A549 (cell line): ENCODE results near the gene KSR1. TPM values are rescaled to one million over a fixed set of nuclear protein-coding genes. Genes with fewer than 3 reads are reported as not detected.

ENCODE experiments used
- ATAC-seq, 2 experiments: fragments of 200-7000 bp in 1 of 2; fragments of >200 bp in 1 of 2; cut with Nextera tagmentation in 1 of 2; cut with Tn5 transposase in 1 of 2; 3 replicates each; pipeline versions ENCODE4 v1.8.0 to v1.9.1; 2018 to 2020; ENCODE audit warnings: mild to moderate bottlenecking in 1 of 2, moderate library complexity in 1 of 2
- CTCF ChIA-PET: fragments of 300-600 bp; sonication (Branson Sonifier 250); formaldehyde crosslinking; extraction: SDS; loops from one replicate; lab custom pipeline; 2021; ENCODE audit warnings: antibody characterized with exemption, inconsistent platforms; lab: Yijun Ruan, JAX
- POLR2A ChIA-PET: fragments of 350-600 bp; formaldehyde crosslinking; extraction: SDS; loops from one replicate; lab custom pipeline; 2021; ENCODE audit warnings: antibody characterized with exemption, inconsistent platforms; lab: Yijun Ruan, JAX
- DNase-seq, 2 experiments: peaks; one replicate each; pipeline versions ENCODE4 v3.0.0 to v3.0.0-alpha.2; 2011 to 2016; ENCODE audit warnings: low read depth in 1 of 2, low spot score in 1 of 2
- FAIRE-seq: peaks from 2 replicates; lab custom pipeline; 2011; peaks lifted over from hg19 to GRCh38; lab: Jason Lieb, UNC
- H3K27ac ChIP-seq, 2 experiments: fragments of >200 bp; sonication (Bioruptor Twin); formaldehyde crosslinking; 3 replicates each; pipeline ENCODE4 v1.5.1; 2016 to 2017
- H3K4me1 ChIP-seq: fragments of >200 bp; sonication (Bioruptor Twin); formaldehyde crosslinking; 3 replicates; pipeline ENCODE4 v1.6.1; 2016
- H3K4me2 ChIP-seq: fragments of >200 bp; sonication (Bioruptor Twin); formaldehyde crosslinking; 3 replicates; pipeline ENCODE4 v1.6.1; 2016
- H3K4me3 ChIP-seq: fragments of >200 bp; sonication (Bioruptor Twin); formaldehyde crosslinking; 3 replicates; pipeline ENCODE4 v1.5.1; 2016
- H3K9me3 ChIP-seq: fragments of >200 bp; sonication (Bioruptor Twin); formaldehyde crosslinking; 3 replicates; pipeline ENCODE4 v1.6.1; 2016
- CBX2 ChIP-seq: fragments of 200-600 bp; sonication (generic); IDR thresholded peaks from 2 replicates; pipeline ENCODE4 v1.6.1; 2016; ENCODE audit warnings: low read depth, mild to moderate bottlenecking, borderline replicate concordance
- CEBPB ChIP-seq, 2 experiments: fragments of >200 bp in 1 of 2; sonication (Bioruptor Twin) in 1 of 2; formaldehyde crosslinking in 1 of 2; IDR thresholded peaks; 2 replicates each; pipeline ENCODE4 v1.6.1; 2012 to 2016
- E2F6 ChIP-seq: IDR thresholded peaks from 2 replicates; pipeline ENCODE4 v1.6.1; 2012; ENCODE audit warnings: low read depth, borderline replicate concordance
- EHF ChIP-seq: fragments of 250-450 bp; sonication (Bioruptor Pico); IDR thresholded peaks from 2 replicates; pipeline ENCODE4 v1.5.0; 2020; ENCODE audit warnings: mild to moderate bottlenecking
- EHMT2 ChIP-seq: fragments of 200-600 bp; sonication (generic); IDR thresholded peaks from 2 replicates; pipeline ENCODE4 v1.6.1; 2016; ENCODE audit warnings: antibody characterized with exemption, low read depth, mild to moderate bottlenecking, moderate library complexity
- EP300 ChIP-seq, 2 experiments: fragments of >200 bp; sonication (Bioruptor Twin); formaldehyde crosslinking; IDR thresholded peaks; 2 replicates in 1 of 2; 3 replicates in 1 of 2; pipeline ENCODE4 v1.6.1; 2016 to 2017
- GATA3 ChIP-seq: IDR thresholded peaks from 2 replicates; pipeline ENCODE4 v1.6.1; 2012; ENCODE audit warnings: borderline replicate concordance
- HDAC2 ChIP-seq: fragments of 200-600 bp; sonication (generic); IDR thresholded peaks from 2 replicates; pipeline ENCODE4 v1.6.1; 2016
- HEYL ChIP-seq: fragments of 250-450 bp; sonication (Bioruptor Pico); IDR thresholded peaks from 2 replicates; pipeline ENCODE4 v1.8.0; 2021; ENCODE audit warnings: mild to moderate bottlenecking, moderate library complexity
- HOXA7 ChIP-seq: fragments of 250-450 bp; sonication (Bioruptor Pico); IDR thresholded peaks from 2 replicates; pipeline ENCODE4 v1.5.0; 2020; ENCODE audit warnings: mild to moderate bottlenecking, moderate library complexity
- HOXB5 ChIP-seq: fragments of 250-450 bp; sonication (Bioruptor Pico); IDR thresholded peaks from 2 replicates; pipeline ENCODE4 v1.5.0; 2020; ENCODE audit warnings: mild to moderate bottlenecking, moderate library complexity
- JUN ChIP-seq, 2 experiments: fragments of >200 bp; sonication (Bioruptor Twin); formaldehyde crosslinking; IDR thresholded peaks; 2 replicates in 1 of 2; 3 replicates in 1 of 2; pipeline ENCODE4 v1.6.1; 2016 to 2017
- JUNB ChIP-seq: fragments of >200 bp; sonication (Bioruptor Twin); formaldehyde crosslinking; IDR thresholded peaks from 2 replicates; pipeline ENCODE4 v1.6.1; 2016
- KDM5A ChIP-seq: fragments of 200-600 bp; sonication (generic); IDR thresholded peaks from 2 replicates; pipeline ENCODE4 v1.6.1; 2016; ENCODE audit warnings: antibody characterized with exemption, mild to moderate bottlenecking
- MAFK ChIP-seq: fragments of 450-650 bp; IDR thresholded peaks from 2 replicates; pipeline ENCODE4 v1.6.1; 2014; ENCODE audit not compliant: partially characterized antibody
- MYC ChIP-seq: IDR thresholded peaks from 2 replicates; pipeline ENCODE4 v1.6.1; 2012; ENCODE audit warnings: mild to moderate bottlenecking, inconsistent platforms, low read length, improper control_type of control experiment, borderline replicate concordance
- NPAS2 ChIP-seq: fragments of 250-450 bp; sonication (Bioruptor Pico); IDR thresholded peaks from 2 replicates; pipeline ENCODE4 v1.8.0; 2022; ENCODE audit warnings: mild to moderate bottlenecking, moderate library complexity, borderline replicate concordance
- NR3C1 ChIP-seq: fragments of >200 bp; sonication (Bioruptor Twin); formaldehyde crosslinking; IDR thresholded peaks from 3 replicates; pipeline ENCODE4 v1.6.1; 2017
- PHF8 ChIP-seq: fragments of 200-600 bp; sonication (generic); IDR thresholded peaks from 2 replicates; pipeline ENCODE4 v1.6.1; 2016; ENCODE audit warnings: low read depth, mild to moderate bottlenecking, antibody characterized with exemption, moderate library complexity, borderline replicate concordance
- RNF2 ChIP-seq: fragments of 200-600 bp; sonication (generic); IDR thresholded peaks from 2 replicates; pipeline ENCODE4 v1.6.1; 2016; ENCODE audit warnings: low read depth, mild to moderate bottlenecking, antibody characterized with exemption, moderate library complexity, borderline replicate concordance
- USF2 ChIP-seq: fragments of 450-650 bp; IDR thresholded peaks from 2 replicates; pipeline ENCODE4 v1.6.1; 2014; ENCODE audit warnings: antibody characterized with exemption
- ZC3H11A ChIP-seq: fragments of 450-650 bp; IDR thresholded peaks from 2 replicates; pipeline ENCODE4 v1.6.1; 2014; ENCODE audit warnings: antibody characterized with exemption, mild to moderate bottlenecking
- ZFP36 ChIP-seq: fragments of 450-650 bp; IDR thresholded peaks from 2 replicates; pipeline ENCODE4 v1.6.1; 2014; ENCODE audit warnings: borderline replicate concordance; ENCODE audit not compliant: partially characterized antibody
- ZNF302 ChIP-seq: fragments of 250-450 bp; sonication (Bioruptor Pico); IDR thresholded peaks from 2 replicates; pipeline ENCODE4 v1.9.0; 2021; ENCODE audit warnings: inconsistent platforms, mild to moderate bottlenecking, moderate library complexity
- WGBS: methylation state at CpG from one replicate; pipeline ENCODE4 v1.1.6; 2017; ENCODE audit errors: missing lambda C conversion rate; 5-methylcytosine and 5-hydroxymethylcytosine counted together
- polyA plus RNA-seq, 4 experiments: library from polyadenylated mRNA; depleted of rRNA in 3 of 4; stranded (reverse); fragments of >200 nt; fragmentation: RNase III in 1 of 4; extraction: RNeasy Plus Mini Kit Qiagen cat#74134 plus additional on column Dnase treatment in 1 of 4; gene quantifications; 2 replicates in 3 of 4; 3 replicates in 1 of 4; pipeline ENCODE4 v1.2.3, GENCODE V29; 2011 to 2017
- TF ChIP-seq, protein P1 (sequence below): IDR thresholded peaks from 2 replicates; pipeline ENCODE4 v1.6.1; 2012
- TF ChIP-seq, protein P2 (sequence below): fragments of >200 bp; sonication (Bioruptor Twin); formaldehyde crosslinking; IDR thresholded peaks from 3 replicates; pipeline ENCODE4 v1.6.1; 2016

The KSR1 gene
- polyA plus RNA-seq, 2 of the 4 experiments (the other 2 are of a cell fraction), result 13.3 to 14.6 TPM

DNA sequence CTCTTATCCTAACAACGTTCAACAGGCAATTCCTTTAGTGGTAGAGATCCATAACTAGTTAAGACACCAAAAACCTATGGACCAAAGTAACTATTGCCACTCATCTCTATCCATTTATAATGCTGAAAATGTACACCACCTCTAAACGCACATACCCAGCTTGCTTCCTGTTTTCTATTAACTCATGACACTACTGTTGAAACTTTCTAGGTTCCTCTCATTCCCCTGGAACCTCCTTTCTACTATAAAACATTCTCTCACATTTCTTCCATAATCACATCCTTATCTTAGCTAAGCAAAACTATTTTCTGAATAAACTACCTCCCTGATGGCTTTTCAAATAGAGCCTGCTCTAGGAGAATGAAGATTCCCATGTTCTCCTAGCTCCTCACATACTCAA lies 42.9 kb upstream of the KSR1 start (continued):
- no peak for TF ChIP-seq USF2
- no peak for TF ChIP-seq ZFP36
- TF ChIP-seq EHF (CRISPR knock-in tag), result no peak

- CTCF ChIA-PET, result interaction anchor here (0.9 to 3.4 kb wide), 9 partner anchors 11 to 237 kb away, joined by 3 to 12 read pairs (median 4); partner anchors contain the start of gene KSR1
- Histone ChIP-seq H3K4me3 (no peak overlapping the region), H3K9me3 (no peaks in the 10 kb centered on the region), H3K4me1 (peaks cover 22% of the 10 kb centered on the region), H3K4me2 (no peak overlapping the region), H3K27ac (no peak overlapping the region)
- DNase-seq (no peak), FAIRE-seq (peak; percentile 28), ATAC-seq (no peak)
- no peak for TF ChIP-seq HOXB5 (CRISPR knock-in tag)
- no peak for TF ChIP-seq CBX2
- TF ChIP-seq PHF8, result no peak
- TF ChIP-seq GATA3, result no peak
- no peak for TF ChIP-seq ZNF302 (CRISPR knock-in tag)
- TF ChIP-seq HOXA7 (CRISPR knock-in tag), result no peak
- no peak for TF ChIP-seq MYC
- TF ChIP-seq EHMT2, result no peak
- POLR2A ChIA-PET, result no interaction called here
- WGBS, result 87% methylated on average over 3 of the region's 3 CpGs
Observed at GRCh38 chr17:27413792-27414191, 42.5 kb upstream of the KSR1 start.

- TF ChIP-seq JUNB (no peak), EP300 (IDR thresholded peaks at IDR 0.05) (no peak), RNF2 (no peak), E2F6 (no peak), ZC3H11A (no peak), NPAS2 (CRISPR knock-in tag) (no peak), KDM5A (no peak), JUN (IDR thresholded peaks at IDR 0.05) (no peak), HEYL (no peak), NR3C1 (no peak), GATA3 (no peak), HDAC2 (no peak), EHMT2 (no peak), CEBPB (IDR thresholded peaks at IDR 0.05) (no peak), PHF8 (no peak), MAFK (no peak)
- TF ChIP-seq, protein P1, sequence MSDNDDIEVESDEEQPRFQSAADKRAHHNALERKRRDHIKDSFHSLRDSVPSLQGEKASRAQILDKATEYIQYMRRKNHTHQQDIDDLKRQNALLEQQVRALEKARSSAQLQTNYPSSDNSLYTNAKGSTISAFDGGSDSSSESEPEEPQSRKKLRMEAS, result no peak
- TF ChIP-seq, protein P2, sequence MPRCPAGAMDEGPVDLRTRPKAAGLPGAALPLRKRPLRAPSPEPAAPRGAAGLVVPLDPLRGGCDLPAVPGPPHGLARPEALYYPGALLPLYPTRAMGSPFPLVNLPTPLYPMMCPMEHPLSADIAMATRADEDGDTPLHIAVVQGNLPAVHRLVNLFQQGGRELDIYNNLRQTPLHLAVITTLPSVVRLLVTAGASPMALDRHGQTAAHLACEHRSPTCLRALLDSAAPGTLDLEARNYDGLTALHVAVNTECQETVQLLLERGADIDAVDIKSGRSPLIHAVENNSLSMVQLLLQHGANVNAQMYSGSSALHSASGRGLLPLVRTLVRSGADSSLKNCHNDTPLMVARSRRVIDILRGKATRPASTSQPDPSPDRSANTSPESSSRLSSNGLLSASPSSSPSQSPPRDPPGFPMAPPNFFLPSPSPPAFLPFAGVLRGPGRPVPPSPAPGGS, result no peak
- FAIRE-seq, result no peak
- Histone ChIP-seq H3K4me3 (no peak overlapping the region), H3K27ac (no peak overlapping the region), H3K4me2 (no peak overlapping the region), H3K9me3 (no peaks in the 10 kb centered on the region), H3K4me1 (peaks cover 17% of the 10 kb centered on the region)
- CTCF ChIA-PET, result interaction anchor here (0.5 to 3.4 kb wide), 7 partner anchors 33 to 237 kb away, joined by 3 to 12 read pairs (median 4); partner anchors contain the start of gene KSR1
- 56% methylated on average over 3 of the region's 3 CpGs for WGBS
- DNase-seq, result no peak
- no peak for ATAC-seq
- POLR2A ChIA-PET, result no interaction called here
Observed at GRCh38 chr17:27414271-27414670, 42.0 kb upstream of the KSR1 start.
